Adrenal gland (tissue), 12 donors: ENCODE data around the gene SH3GLB2. TPM values are rescaled to one million over a fixed set of nuclear protein-coding genes. Genes with fewer than 3 reads are reported as not detected.

Experiments
- DNase-seq, 7 donors: peaks; one replicate each; pipeline ENCODE4 v3.0.0-alpha.2; 2019 to 2020
- H3K27ac ChIP-seq, 5 donors: fragments of 200-600 bp; sonication (generic) in 4 of 5; 1 replicate in 3 of 5; 2 replicates in 2 of 5; pipeline versions ENCODE4 v1.5.1 to v1.8.0; 2016 to 2020; ENCODE audit warnings: mild to moderate bottlenecking in 1 of 5
- H3K27me3 ChIP-seq: fragments of 200-600 bp; 2 replicates; pipeline ENCODE4 v1.8.0; 2021
- H3K36me3 ChIP-seq, 2 donors: fragments of 200-600 bp; replicated peaks in 1 of 2; 1 replicate in 1 of 2; 2 replicates in 1 of 2; pipeline versions ENCODE4 v1.5.1 to v1.8.0; 2018 to 2022
- H3K4me1 ChIP-seq, 2 donors: fragments of 200-600 bp; replicated peaks in 1 of 2; 1 replicate in 1 of 2; 2 replicates in 1 of 2; pipeline versions ENCODE4 v1.5.1 to v1.8.0; 2018 to 2021
- H3K4me3 ChIP-seq, 4 donors: fragments of 200-600 bp; sonication (generic) in 3 of 4; one replicate each; pipeline ENCODE4 v1.5.1; 2016 to 2018
- H3K9me3 ChIP-seq, 3 donors: fragments of 200-600 bp; sonication (generic) in 1 of 3; replicated peaks in 1 of 3; 1 replicate in 2 of 3; 2 replicates in 1 of 3; pipeline versions ENCODE4 v1.5.1 to v1.8.0; 2016 to 2021
- CTCF ChIP-seq, 6 experiments: fragments of 450-650 bp in 4 of 6; fragments of 200-600 bp in 2 of 6; sonication (generic) in 1 of 6; IDR thresholded peaks; 1 replicate in 5 of 6; 2 replicates in 1 of 6; pipeline versions ENCODE4 v1.5.1 to v1.8.0; 2016 to 2021; ENCODE audit warnings: antibody characterized with exemption in 6 of 6, mild to moderate bottlenecking in 2 of 6, moderate library complexity in 1 of 6
- POLR2A ChIP-seq, 2 donors: fragments of 450-650 bp; IDR thresholded peaks; one replicate each; pipeline ENCODE4 v1.6.1; 2017; ENCODE audit warnings: antibody characterized with exemption in 2 of 2, mild to moderate bottlenecking in 2 of 2, moderate library complexity in 1 of 2
- WGBS, 4 donors: extraction: QIAGEN DNeasy Blood & Tissue Kit in 2 of 4; methylation state at CpG; one replicate each; pipeline versions ENCODE4 v1.1.5 to v1.1.7; 2013 to 2017; 5-methylcytosine and 5-hydroxymethylcytosine counted together
- intact Hi-C, 2 donors: fragments of 100-400 bp; cut with DNase I; formaldehyde crosslinking; loops; one replicate each; pipeline versions ENCODE4 v1.14.1 to v1.15.0; 2022 to 2023
- polyA plus RNA-seq, 3 donors: library from polyadenylated mRNA; stranded (reverse); fragments of 200-250 nt in 2 of 3; fragments of 350-450 nt in 1 of 3; fragmentation: Illumina TruSeq in 1 of 3; extraction: RNeasy Lipid Tissue Mini Kit (QIAGEN cat#74804) in 1 of 3; gene quantifications; one replicate each; pipeline ENCODE4 v1.2.3, GENCODE V29; 2013 to 2014
- total RNA-seq, 9 donors: library from RNA; depleted of rRNA in 4 of 9; stranded (reverse); fragments of >200 nt in 4 of 9; fragments of 120-200 nt in 1 of 9; fragmentation: NEBNext Ultra II Directional in 1 of 9; extraction: Animal tissue kit (Norgen Biotek cat#: 25700) in 1 of 9; gene quantifications; one replicate each; pipeline versions ENCODE4 v1.1.0 to v1.2.4, GENCODE V29; 2013 to 2023
- donor health status: healthy with polysubstance abuse.
- donor health status: Bipolar disorder and iron deficiency.
- donor health status: DM: yes; HTN: yes; CAD: no.
- donor health status: DM: no; HTN: no; CAD: no.
- donor health status: DM: no; HTN: no; CAD: no.
- donor health status: DM: yes; HTN: yes; CAD: no.

Gene SH3GLB2
- total and polyA plus RNA-seq, 12 donors = 26.1 to 301 (median 112) TPM

- intact Hi-C loops = no loop called here
- 87 to 90% (median 90%) methylated on average over 6 of the region's 6 CpGs for WGBS, 4 donors
- Histone ChIP-seq H3K4me1 (no peaks in the 10 kb centered on the region), H3K27me3 (no peaks in the 10 kb centered on the region), H3K36me3 (peaks cover 0 to 50% of the 10 kb centered on the region in 2 donors), H3K9me3 (no peaks in the 10 kb centered on the region), H3K27ac (no peak overlapping the region), H3K4me3 (no peak overlapping the region)
- TF ChIP-seq POLR2A (IDR thresholded peaks at IDR 0.05) (no peak), CTCF (IDR thresholded peaks at IDR 0.05) (no peak)
- no peak for DNase-seq
Observed at GRCh38 chr9:129053020-129053419, 24.9 kb upstream of the SH3GLB2 start.

GRCh38 chr9:129052592-129052991 lies 24.5 kb upstream of the SH3GLB2 start:
- no peaks in the 10 kb centered on the region for H3K27me3 ChIP-seq
- H3K36me3 ChIP-seq = peaks cover 0 to 54% of the 10 kb centered on the region in 2 donors
- WGBS, 4 donors = 75 to 83% (median 76%) methylated on average over 8 of the region's 8 CpGs
- H3K9me3 ChIP-seq = no peaks in the 10 kb centered on the region
- H3K27ac ChIP-seq = no peak overlapping the region
- no peaks in the 10 kb centered on the region for H3K4me1 ChIP-seq
- no peak for TF ChIP-seq POLR2A (IDR thresholded peaks at IDR 0.05)
- TF ChIP-seq CTCF (IDR thresholded peaks at IDR 0.05) = no peak
- intact Hi-C loops = no loop called here
- H3K4me3 ChIP-seq = no peak overlapping the region
- DNase-seq = peak in 6 of 7 donors; percentile 48 to 73 (median 64)

GRCh38 chr9:129042016-129042415 lies 13.9 kb upstream of the SH3GLB2 start:
- Histone ChIP-seq H3K4me3 (no peak overlapping the region), H3K4me1 (peaks cover 15 to 18% of the 10 kb centered on the region in 2 donors), H3K27ac (no peak overlapping the region), H3K27me3 (no peaks in the 10 kb centered on the region), H3K9me3 (no peaks in the 10 kb centered on the region), H3K36me3 (peaks cover 0 to 43% of the 10 kb centered on the region in 2 donors)
- WGBS, 4 donors = 86 to 97% (median 90%) methylated on average over 13 to 16 of the region's 16 CpGs
- TF ChIP-seq CTCF (IDR thresholded peaks at IDR 0.05) (no peak), POLR2A (IDR thresholded peaks at IDR 0.05) (no peak)
- intact Hi-C loops = no loop called here
- no peak for DNase-seq

- Histone ChIP-seq H3K4me3 (no peak overlapping the region), H3K9me3 (no peaks in the 10 kb centered on the region), H3K27ac (no peak overlapping the region), H3K4me1 (peaks cover 18 to 19% of the 10 kb centered on the region in 2 donors), H3K36me3 (peaks cover 0 to 35% of the 10 kb centered on the region in 2 donors), H3K27me3 (no peaks in the 10 kb centered on the region)
- intact Hi-C loops = no loop called here
- TF ChIP-seq POLR2A (IDR thresholded peaks at IDR 0.05) = no peak
- no peak for TF ChIP-seq CTCF (IDR thresholded peaks at IDR 0.05)
- WGBS, 4 donors = 85 to 88% (median 86%) methylated on average over 7 to 12 of the region's 12 CpGs
- no peak for DNase-seq
Observed at GRCh38 chr9:129040113-129040643, 12.0 kb upstream of the SH3GLB2 start.
